NT2/D1 (cell line): ENCODE data around the gene SEMA6B.
"Not testable (repeated sequence)": the region's sequence is repeated elsewhere in the genome, so short reads cannot be mapped to it uniquely, and the experiment has no call there.

Source experiments
- DNase-seq: peaks from one replicate; pipeline ENCODE4 v3.0.0-alpha.2; 2011; ENCODE audit warnings: low read depth, low spot score
- H3K27me3 ChIP-seq: 2 replicates; pipeline ENCODE4 v1.6.0; 2011; ENCODE audit warnings: mild to moderate bottlenecking; ENCODE audit not compliant: insufficient read length, insufficient read depth
- H3K36me3 ChIP-seq: 2 replicates; pipeline ENCODE4 v1.6.1; 2011; ENCODE audit warnings: mild to moderate bottlenecking, low read length, mixed read lengths; ENCODE audit not compliant: insufficient read depth, insufficient read length
- H3K4me1 ChIP-seq: 2 replicates; pipeline ENCODE4 v1.5.1; 2011; ENCODE audit not compliant: insufficient read depth, insufficient read length
- H3K4me3 ChIP-seq: 2 replicates; pipeline ENCODE4 v1.5.1; 2011; ENCODE audit warnings: low read depth; ENCODE audit not compliant: insufficient read length
- H3K9ac ChIP-seq: 2 replicates; pipeline ENCODE4 v1.6.0; 2011; ENCODE audit warnings: low read depth; ENCODE audit not compliant: insufficient read length
- H3K9me3 ChIP-seq: 2 replicates; pipeline ENCODE4 v1.5.1; 2011; ENCODE audit warnings: mild to moderate bottlenecking, low read length; ENCODE audit not compliant: insufficient read depth
- SUZ12 ChIP-seq: IDR thresholded peaks from 2 replicates; pipeline ENCODE4 v1.6.1; 2011; ENCODE audit not compliant: insufficient read length, insufficient read depth; ENCODE audit errors: extremely low read depth
- YY1 ChIP-seq: IDR thresholded peaks from 2 replicates; pipeline ENCODE4 v1.6.1; 2011; ENCODE audit not compliant: insufficient read length, insufficient read depth
- ZNF274 ChIP-seq: IDR thresholded peaks from 2 replicates; pipeline ENCODE4 v1.6.1; 2011; ENCODE audit warnings: mild to moderate bottlenecking, low read depth, low read length

Gene SEMA6B

DNA sequence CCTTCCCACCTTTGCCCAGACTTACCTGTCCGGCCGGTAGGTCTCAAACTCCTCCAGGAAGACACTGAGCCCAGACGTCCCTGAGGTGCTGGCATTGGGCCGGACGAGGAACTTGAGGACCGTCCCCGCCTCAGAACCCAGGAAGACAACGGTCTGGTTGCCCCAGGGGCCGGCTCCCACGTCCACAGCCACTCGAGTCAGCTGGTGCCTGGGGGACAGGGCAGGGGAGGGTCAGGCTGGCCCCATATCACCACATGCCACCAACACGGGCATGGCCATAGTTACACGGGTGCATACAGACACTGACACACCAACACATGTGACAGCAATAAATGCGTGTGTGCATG lies 11.3 kb downstream of the SEMA6B start:
- Histone ChIP-seq H3K4me1 (peaks cover 3% of the 10 kb centered on the region), H3K36me3 (peaks cover 23% of the 10 kb centered on the region), H3K4me3 (no peak overlapping the region), H3K9ac (no peak overlapping the region), H3K9me3 (no peaks in the 10 kb centered on the region), H3K27me3 (no peaks in the 10 kb centered on the region)
- TF ChIP-seq YY1 (no peak), ZNF274 (no peak), SUZ12 (no peak)
- no peak for DNase-seq

DNA sequence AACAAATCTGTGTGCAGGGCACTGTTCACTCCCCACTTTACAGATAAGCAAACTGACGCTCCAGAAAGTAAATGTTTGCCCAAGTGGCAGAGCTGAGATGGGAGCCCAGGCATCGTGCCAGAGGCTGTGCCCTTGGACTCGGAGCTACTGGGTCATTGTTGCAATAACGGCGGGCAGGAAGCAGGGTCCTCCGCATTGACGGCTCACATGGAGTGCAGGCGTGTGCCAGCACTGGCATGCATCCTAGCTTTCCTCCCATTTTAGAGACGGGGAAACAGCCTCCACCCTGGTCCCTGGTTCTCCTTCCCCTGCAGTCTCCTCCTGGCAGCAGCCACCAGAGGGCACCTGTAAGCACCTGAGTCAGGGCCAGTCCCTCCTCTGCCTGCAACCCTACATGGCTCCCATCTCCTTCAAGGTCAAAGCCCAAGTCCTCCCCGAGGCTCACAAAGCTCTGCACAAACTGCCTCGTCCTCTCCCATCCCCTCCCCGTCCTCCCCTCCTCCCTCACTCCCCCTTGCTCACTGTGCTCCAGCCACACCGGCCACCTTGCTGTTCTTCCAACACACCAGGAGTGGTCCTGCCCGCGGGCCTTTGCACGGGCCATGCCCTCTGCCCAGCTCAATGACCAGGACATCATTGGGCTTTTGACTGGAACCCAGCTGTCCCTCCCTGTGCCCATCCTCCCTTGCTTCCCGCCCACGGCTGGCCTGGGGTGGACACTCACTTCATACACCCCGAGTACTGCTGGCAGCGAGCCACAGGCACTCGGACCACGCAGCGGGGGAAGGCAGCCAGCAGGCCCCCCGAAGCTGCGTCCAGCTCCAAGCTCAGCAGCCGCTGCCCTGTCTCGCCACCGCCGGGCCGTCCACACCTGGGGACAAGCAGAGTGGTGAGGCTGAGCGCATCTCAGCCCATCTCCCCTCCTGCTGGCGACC lies 11.9 kb downstream of the SEMA6B start:
- peaks cover 17% of the 10 kb centered on the region for H3K36me3 ChIP-seq
- no peak for DNase-seq

DNA sequence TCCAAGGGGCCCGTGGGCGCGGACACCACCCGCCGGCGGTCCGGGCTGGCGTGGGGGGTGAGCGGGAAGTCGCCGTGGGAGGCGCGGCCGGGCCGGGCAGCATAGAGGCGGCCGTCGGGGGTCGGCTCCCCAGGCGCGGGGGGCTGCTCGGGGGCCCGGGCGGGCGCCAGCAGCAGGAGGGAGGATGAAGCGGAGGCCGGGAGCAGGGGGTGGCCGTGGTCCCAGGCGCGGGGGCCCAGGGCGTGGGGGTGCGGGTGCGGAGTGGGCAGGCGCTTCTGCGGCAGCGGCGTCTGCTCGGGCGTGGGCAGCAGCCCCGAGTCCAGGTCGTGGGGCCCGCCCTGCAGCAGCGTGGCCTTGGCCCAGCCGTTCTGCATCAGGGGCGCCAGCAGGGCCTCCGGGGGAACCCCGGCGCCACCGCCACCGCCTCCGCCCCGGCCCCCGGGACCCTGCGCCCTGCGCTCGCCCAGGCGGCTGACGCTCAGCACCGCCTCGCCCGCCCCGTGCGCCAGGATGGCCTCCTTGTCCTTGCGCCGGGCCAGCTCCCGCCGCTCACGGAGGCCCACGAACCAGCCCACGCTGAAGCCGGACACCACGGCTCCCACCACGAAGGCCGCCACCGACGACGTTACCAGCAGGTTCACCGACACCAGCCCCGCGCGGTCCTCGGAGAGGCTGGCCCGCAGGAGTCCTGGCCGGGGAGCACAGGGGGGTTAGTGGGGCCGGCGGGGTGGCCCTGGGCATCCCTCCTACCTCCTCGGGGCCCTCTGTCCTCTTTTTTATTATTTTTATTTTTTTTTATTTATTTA lies 15.4 kb downstream of the SEMA6B start:
- no peak for DNase-seq
- Histone ChIP-seq H3K36me3 (peaks cover 6% of the 10 kb centered on the region), H3K4me1 (peaks cover 7% of the 10 kb centered on the region), H3K27me3 (no peaks in the 10 kb centered on the region), H3K4me3 (no peak overlapping the region), H3K9ac (no peak overlapping the region), H3K9me3 (peaks cover 6% of the 10 kb centered on the region; the same call in 1 of the 2 replicates)
- TF ChIP-seq SUZ12 (no peak), ZNF274 (no peak), YY1 (no peak)

More for the DNA sequence above, 11.9 kb downstream of the SEMA6B start:
- H3K9ac ChIP-seq = no peak overlapping the region
- TF ChIP-seq SUZ12 (no peak), YY1 (no peak), ZNF274 (no peak)
- peaks cover 3% of the 10 kb centered on the region for H3K4me1 ChIP-seq
- no peaks in the 10 kb centered on the region for H3K9me3 ChIP-seq
- H3K27me3 ChIP-seq = no peaks in the 10 kb centered on the region
- no peak overlapping the region for H3K4me3 ChIP-seq

DNA sequence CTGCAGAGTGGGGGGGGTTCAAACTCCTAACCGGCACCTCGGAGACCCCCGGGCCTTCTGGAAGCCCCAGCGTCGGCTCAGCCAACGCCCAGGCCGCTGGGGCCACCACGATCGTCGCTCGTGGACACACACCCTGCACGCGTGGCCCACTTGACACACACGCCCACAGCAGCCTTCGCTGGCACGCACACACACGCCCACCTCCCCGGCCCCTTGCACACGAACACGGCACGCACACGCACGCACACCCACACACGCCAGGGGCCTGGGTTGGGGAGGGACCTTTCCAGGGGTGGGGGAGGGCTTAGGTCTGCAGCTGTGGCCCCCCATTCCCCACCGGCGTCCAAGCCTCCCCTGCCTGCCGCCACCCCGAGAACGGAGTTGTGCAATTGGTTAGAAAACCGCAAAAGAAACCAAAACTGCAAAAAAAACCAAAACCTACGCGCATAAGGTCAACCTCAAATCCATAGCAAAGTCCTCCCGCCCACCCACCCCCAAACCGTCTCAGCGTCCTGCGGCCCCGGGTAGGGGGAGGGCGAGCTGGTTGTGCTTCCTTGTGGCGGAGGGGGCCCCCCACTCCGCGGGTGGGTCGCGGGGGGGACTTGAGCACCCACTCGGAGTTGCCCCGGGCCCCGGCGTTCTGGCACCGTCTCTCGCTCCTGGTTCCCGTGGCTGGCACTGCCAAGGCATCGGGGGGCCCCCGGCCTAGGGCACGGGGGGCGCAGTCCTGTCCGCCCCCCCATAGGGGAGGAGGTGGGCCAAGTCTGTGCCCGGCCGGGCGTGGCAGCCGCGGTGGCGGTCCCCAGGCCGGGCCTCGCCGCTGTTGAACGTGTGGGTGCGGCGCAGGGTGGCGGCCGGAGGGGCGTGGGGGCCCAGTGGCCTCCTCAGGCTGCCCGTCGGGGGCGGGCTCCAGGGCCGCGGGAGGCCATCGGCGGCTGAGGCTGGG lies 16.3 kb downstream of the SEMA6B start:
- no peak overlapping the region for H3K9ac ChIP-seq
- TF ChIP-seq ZNF274 (no peak), YY1 (no peak), SUZ12 (no peak)
- H3K4me1 ChIP-seq = peaks cover 7% of the 10 kb centered on the region
- no peak for DNase-seq
- no peak overlapping the region for H3K4me3 ChIP-seq
- H3K36me3 ChIP-seq = peaks cover 3% of the 10 kb centered on the region
- peaks cover 6% of the 10 kb centered on the region; the same call in 1 of the 2 replicates for H3K9me3 ChIP-seq
- H3K27me3 ChIP-seq = no peaks in the 10 kb centered on the region

DNA sequence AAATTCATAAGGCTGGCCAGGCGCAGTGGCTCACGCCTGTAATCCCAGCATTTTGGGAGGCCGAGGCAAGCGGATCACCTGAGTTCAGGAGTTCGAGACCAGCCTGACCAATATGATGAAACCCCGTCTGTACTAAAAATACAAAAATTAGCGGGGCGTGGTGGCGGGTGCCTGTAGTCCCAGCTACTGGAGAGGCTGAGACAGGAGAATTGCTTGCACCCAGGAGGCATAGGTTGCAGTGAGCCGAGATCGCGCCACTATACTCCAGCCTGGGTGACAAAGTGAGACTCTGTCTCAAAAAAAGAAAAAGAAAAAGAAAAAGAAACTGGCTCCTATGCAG lies 17.7 kb downstream of the SEMA6B start:
- peaks cover 11% of the 10 kb centered on the region for H3K4me1 ChIP-seq
- not testable (repeated sequence) for H3K27me3 ChIP-seq, DNase-seq, H3K36me3 ChIP-seq, H3K9me3 ChIP-seq, H3K9ac ChIP-seq, H3K4me3 ChIP-seq

DNA sequence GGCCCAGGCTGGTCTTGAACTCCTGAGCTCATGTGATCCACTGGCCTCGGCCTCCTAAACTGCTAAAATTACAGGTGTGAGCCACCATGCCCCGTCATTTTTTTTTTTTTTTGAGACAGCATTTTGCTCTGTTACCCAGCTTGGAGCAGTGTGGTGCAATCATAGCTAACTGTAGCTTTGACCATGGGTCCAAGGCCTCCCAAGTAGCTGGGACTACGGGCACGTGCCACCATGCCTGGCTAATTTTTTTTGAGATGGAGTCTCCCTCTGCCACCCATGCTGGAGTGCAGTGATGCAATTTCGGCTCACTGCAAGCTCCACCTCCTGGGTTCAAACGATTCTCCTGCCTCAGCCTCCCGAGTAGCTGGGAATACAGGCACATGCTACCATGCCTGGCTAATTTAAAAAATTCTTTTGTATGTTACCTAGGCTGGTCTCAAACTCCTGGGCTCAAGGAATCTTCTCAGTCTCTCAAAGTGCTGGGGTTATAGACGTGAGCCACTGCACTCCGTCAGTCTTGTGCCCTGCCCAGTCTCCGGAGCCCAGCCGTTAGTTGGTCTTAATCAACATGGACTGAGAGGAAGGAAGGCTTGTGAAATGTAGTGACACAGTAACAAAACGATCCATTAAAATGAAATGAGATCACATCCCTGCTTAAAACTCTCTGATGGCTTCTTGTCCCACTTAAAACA lies 18.2 kb downstream of the SEMA6B start:
- peaks cover 6% of the 10 kb centered on the region; the same call in 1 of the 2 replicates for H3K9me3 ChIP-seq
- H3K36me3 ChIP-seq = no peaks in the 10 kb centered on the region
- no peaks in the 10 kb centered on the region for H3K27me3 ChIP-seq
- H3K4me3 ChIP-seq = no peak overlapping the region
- peaks cover 12% of the 10 kb centered on the region for H3K4me1 ChIP-seq
- no peak overlapping the region for H3K9ac ChIP-seq
- DNase-seq = no peak
- TF ChIP-seq SUZ12 (no peak), YY1 (no peak)
